ENCODE data around the gene MRPS18B. TPM values are rescaled to one million over a fixed set of nuclear protein-coding genes. Genes with fewer than 3 reads are reported as not detected.

The MRPS18B gene
- total RNA-seq, 1 donor from 2014 or later = 36.6 TPM

DNA sequence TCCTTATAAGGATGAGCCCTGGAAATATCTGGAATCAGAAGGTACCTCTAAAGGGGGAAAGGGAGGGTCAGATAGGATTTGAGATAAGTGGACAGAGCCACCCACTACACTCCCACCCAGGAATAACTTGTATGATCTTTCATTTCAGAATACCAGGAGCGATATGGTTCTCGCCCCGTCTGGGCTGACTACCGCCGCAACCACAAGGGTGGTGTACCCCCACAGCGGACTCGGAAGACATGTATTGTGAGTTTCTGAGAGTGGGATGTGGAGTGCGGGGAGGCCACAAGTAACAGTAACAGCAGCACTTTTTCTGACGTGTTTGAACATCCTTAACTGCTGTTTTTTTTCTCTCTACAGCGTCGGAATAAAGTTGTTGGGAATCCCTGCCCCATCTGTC lies 1.9 kb downstream of the MRPS18B start:
- no peaks in the 10 kb centered on the region for H3K27me3 Mint-ChIP-seq (ENCODE audit: unreplicated experiment)
- H3K36me3 Mint-ChIP-seq (ENCODE audit: unreplicated experiment) = peaks cover 28% of the 10 kb centered on the region
- TF ChIP-seq, protein P1, sequence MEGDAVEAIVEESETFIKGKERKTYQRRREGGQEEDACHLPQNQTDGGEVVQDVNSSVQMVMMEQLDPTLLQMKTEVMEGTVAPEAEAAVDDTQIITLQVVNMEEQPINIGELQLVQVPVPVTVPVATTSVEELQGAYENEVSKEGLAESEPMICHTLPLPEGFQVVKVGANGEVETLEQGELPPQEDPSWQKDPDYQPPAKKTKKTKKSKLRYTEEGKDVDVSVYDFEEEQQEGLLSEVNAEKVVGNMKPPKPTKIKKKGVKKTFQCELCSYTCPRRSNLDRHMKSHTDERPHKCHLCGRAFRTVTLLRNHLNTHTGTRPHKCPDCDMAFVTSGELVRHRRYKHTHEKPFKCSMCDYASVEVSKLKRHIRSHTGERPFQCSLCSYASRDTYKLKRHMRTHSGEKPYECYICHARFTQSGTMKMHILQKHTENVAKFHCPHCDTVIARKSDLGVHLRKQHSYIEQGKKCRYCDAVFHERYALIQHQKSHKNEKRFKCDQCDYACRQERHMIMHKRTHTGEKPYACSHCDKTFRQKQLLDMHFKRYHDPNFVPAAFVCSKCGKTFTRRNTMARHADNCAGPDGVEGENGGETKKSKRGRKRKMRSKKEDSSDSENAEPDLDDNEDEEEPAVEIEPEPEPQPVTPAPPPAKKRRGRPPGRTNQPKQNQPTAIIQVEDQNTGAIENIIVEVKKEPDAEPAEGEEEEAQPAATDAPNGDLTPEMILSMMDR (IDR thresholded peaks at IDR 0.05) = no peak
- no peak for DNase-seq (ENCODE audit: extremely low spot score, unreplicated experiment)
- peaks cover 15% of the 10 kb centered on the region for H3K4me1 Mint-ChIP-seq (ENCODE audit: unreplicated experiment)
- H3K27ac Mint-ChIP-seq (ENCODE audit: unreplicated experiment) = peak overlapping the region; percentile 23
- peak overlapping the region; percentile 40 for H3K4me3 Mint-ChIP-seq (ENCODE audit: unreplicated experiment)
- no peaks in the 10 kb centered on the region for H3K9me3 Mint-ChIP-seq (ENCODE audit: unreplicated experiment)

GRCh38 chr6:30625511-30625910 lies 7.9 kb downstream of the MRPS18B start:
- H3K9me3 Mint-ChIP-seq (ENCODE audit: unreplicated experiment) = no peaks in the 10 kb centered on the region

DNA sequence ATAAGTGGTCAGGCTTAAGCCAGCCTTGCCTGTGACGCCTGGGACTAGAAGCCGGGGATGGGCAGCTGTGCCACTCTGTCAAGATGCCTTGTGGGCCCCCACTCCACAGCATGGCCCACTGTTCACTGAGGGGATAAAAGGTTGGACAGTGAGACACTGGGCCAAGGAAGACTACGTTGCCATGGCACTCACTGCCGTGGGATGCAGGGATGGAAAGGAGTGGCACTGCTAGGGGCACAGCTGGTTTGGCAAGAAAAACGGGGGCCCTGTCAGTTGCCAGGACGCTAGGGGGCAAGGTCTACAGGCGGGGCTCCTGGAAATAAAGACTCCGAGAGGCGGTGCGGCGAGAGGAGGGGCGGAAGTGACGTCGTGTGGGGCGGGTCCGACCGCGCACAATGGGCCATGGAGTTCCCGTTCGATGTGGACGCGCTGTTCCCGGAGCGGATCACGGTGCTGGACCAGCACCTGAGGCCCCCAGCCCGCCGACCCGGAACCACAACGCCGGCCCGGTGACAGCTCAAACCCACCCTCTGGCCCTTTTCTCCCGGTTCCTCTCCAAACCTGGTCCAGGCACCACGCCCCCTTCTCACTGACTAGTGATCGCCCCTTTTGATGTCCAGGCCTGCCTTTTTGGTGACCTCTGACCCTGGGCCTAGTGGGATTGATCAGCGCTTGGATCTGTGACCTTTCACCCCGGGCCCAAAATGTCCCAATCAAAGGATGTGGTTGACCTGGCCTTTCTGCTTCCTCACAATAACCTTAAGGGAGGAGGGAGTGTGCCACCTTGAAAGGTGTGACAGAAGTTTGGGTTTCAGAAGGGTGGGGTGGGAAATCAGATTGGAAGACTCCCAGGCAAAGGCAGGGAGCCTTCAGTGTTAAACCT lies 9.1 kb downstream of the MRPS18B start, which contains the start of gene ATAT1:
TSS of gene ATAT1 (plus strand) at position 391 of the 883 bp plus-strand sequence.
- Mint-ChIP-seq H3K9me3 (ENCODE audit: unreplicated experiment) (no peaks in the 10 kb centered on the region), H3K36me3 (ENCODE audit: unreplicated experiment) (peaks cover 26% of the 10 kb centered on the region), H3K27me3 (ENCODE audit: unreplicated experiment) (no peaks in the 10 kb centered on the region), H3K4me3 (ENCODE audit: unreplicated experiment) (peak within 1 kb of the TSS; percentile 85), H3K4me1 (ENCODE audit: unreplicated experiment) (peaks cover 15% of the 10 kb centered on the region), H3K27ac (ENCODE audit: unreplicated experiment) (peak within 1 kb of the TSS; percentile 95)
- peak; percentile 93 for DNase-seq (ENCODE audit: extremely low spot score, unreplicated experiment)
- TF ChIP-seq, protein P1 (IDR thresholded peaks at IDR 0.05) = peak; percentile 49

More at GRCh38 chr6:30625511-30625910, 7.9 kb downstream of the MRPS18B start:
- Mint-ChIP-seq H3K27ac (ENCODE audit: unreplicated experiment) (no peak overlapping the region), H3K4me3 (ENCODE audit: unreplicated experiment) (no peak overlapping the region), H3K4me1 (ENCODE audit: unreplicated experiment) (peaks cover 15% of the 10 kb centered on the region), H3K27me3 (ENCODE audit: unreplicated experiment) (no peaks in the 10 kb centered on the region), H3K36me3 (ENCODE audit: unreplicated experiment) (peaks cover 22% of the 10 kb centered on the region)
- DNase-seq (ENCODE audit: extremely low spot score, unreplicated experiment) = no peak
- TF ChIP-seq, protein P1 (IDR thresholded peaks at IDR 0.05) = no peak

GRCh38 chr6:30635834-30636233 lies 18.2 kb downstream of the MRPS18B start:
- no peak overlapping the region for H3K4me3 Mint-ChIP-seq (ENCODE audit: unreplicated experiment)
- no peaks in the 10 kb centered on the region for H3K27me3 Mint-ChIP-seq (ENCODE audit: unreplicated experiment)
- TF ChIP-seq, protein P1 (IDR thresholded peaks at IDR 0.05) = no peak
- no peaks in the 10 kb centered on the region for H3K9me3 Mint-ChIP-seq (ENCODE audit: unreplicated experiment)
- DNase-seq (ENCODE audit: extremely low spot score, unreplicated experiment) = no peak
- no peak overlapping the region for H3K27ac Mint-ChIP-seq (ENCODE audit: unreplicated experiment)
- H3K4me1 Mint-ChIP-seq (ENCODE audit: unreplicated experiment) = no peaks in the 10 kb centered on the region
- H3K36me3 Mint-ChIP-seq (ENCODE audit: unreplicated experiment) = peaks cover 29% of the 10 kb centered on the region

- TF ChIP-seq, protein P1 (IDR thresholded peaks at IDR 0.05) = no peak
- DNase-seq (ENCODE audit: extremely low spot score, unreplicated experiment) = no peak
- no peak overlapping the region for H3K4me3 Mint-ChIP-seq (ENCODE audit: unreplicated experiment)
- H3K27ac Mint-ChIP-seq (ENCODE audit: unreplicated experiment) = no peak overlapping the region
- no peaks in the 10 kb centered on the region for H3K9me3 Mint-ChIP-seq (ENCODE audit: unreplicated experiment)
- no peaks in the 10 kb centered on the region for H3K27me3 Mint-ChIP-seq (ENCODE audit: unreplicated experiment)
- no peaks in the 10 kb centered on the region for H3K4me1 Mint-ChIP-seq (ENCODE audit: unreplicated experiment)
- peaks cover 31% of the 10 kb centered on the region for H3K36me3 Mint-ChIP-seq (ENCODE audit: unreplicated experiment)
These were observed 22.8 kb downstream of the MRPS18B start for GRCh38 chr6:30640481-30640880.

All from osteocyte (in vitro differentiated cells).